ENCODE results near the gene VIL1.

VIL1 gene

DNA sequence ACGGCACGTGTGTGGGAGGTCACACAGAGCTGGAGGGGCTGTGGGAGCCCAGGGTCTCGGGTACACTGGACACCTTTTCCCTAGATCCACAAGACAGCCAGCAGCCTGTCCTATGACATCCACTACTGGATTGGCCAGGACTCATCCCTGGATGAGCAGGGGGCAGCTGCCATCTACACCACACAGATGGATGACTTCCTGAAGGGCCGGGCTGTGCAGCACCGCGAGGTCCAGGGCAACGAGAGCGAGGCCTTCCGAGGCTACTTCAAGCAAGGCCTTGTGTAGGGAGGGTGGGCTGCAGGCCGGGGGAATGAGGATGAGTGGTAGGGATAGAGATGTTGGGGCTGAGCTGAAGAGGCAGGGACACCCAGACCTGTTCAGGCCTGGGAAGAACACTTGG, 6.6 kb downstream of the VIL1 start:
- no peak for TF ChIP-seq CTCF (IDR thresholded peaks at IDR 0.05; ENCODE audit: insufficient read depth, missing control alignments)
- DNase-seq (ENCODE audit: insufficient read length, low spot score) (no peak), FAIRE-seq (no peak)

DNA sequence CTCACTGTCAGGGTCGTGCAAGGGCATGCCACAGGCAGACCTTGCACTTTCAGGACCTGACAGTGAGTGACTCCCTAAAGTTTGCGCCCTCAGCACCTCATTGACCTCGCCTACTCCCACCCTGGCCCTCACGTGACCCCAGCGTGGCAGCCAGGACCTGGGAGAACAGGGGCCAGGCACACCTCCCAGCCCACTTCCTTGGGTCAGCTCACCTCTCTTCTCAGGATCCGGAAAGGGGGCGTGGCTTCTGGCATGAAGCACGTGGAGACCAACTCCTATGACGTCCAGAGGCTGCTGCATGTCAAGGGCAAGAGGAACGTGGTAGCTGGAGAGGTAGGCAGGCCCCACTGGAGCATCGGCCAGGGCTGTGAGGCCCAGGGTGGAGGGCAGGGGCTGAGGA, 8.8 kb downstream of the VIL1 start:
- DNase-seq (ENCODE audit: insufficient read length, low spot score) = no peak
- no peak for TF ChIP-seq CTCF (IDR thresholded peaks at IDR 0.05; ENCODE audit: insufficient read depth, missing control alignments)
- FAIRE-seq = no peak

DNA sequence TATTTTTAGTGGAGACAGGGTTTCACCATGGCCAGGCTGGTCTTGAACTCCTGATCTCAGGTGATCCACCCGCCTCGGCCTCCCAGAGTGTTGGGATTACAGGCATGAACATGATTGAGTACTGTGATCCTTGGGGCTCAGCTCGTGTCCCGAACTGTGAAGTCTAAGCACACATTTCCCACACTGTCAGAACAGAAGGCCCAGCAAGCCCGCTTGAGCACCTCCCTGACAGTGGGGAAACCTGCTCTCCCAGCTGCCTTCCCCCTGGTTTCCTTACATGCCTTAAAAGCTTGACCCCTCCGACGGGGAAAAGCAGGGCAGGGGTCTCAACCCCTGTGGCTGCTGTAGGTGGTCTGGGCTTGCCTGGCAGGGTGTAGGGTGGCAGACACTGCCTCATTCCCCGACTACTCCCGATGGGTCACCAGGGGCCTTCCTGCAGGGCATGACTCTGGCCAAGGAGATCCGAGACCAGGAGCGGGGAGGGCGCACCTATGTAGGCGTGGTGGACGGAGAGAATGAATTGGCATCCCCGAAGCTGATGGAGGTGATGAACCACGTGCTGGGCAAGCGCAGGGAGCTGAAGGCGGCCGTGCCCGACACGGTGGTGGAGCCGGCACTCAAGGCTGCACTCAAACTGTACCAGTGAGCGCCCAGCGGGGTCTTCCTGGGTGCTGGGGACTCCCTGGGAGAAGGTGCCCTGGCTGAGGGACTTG, 10.1 kb downstream of the VIL1 start:
- no peak for TF ChIP-seq CTCF (IDR thresholded peaks at IDR 0.05; ENCODE audit: insufficient read depth, missing control alignments)
- FAIRE-seq (no peak), DNase-seq (ENCODE audit: insufficient read length, low spot score) (no peak)

DNA sequence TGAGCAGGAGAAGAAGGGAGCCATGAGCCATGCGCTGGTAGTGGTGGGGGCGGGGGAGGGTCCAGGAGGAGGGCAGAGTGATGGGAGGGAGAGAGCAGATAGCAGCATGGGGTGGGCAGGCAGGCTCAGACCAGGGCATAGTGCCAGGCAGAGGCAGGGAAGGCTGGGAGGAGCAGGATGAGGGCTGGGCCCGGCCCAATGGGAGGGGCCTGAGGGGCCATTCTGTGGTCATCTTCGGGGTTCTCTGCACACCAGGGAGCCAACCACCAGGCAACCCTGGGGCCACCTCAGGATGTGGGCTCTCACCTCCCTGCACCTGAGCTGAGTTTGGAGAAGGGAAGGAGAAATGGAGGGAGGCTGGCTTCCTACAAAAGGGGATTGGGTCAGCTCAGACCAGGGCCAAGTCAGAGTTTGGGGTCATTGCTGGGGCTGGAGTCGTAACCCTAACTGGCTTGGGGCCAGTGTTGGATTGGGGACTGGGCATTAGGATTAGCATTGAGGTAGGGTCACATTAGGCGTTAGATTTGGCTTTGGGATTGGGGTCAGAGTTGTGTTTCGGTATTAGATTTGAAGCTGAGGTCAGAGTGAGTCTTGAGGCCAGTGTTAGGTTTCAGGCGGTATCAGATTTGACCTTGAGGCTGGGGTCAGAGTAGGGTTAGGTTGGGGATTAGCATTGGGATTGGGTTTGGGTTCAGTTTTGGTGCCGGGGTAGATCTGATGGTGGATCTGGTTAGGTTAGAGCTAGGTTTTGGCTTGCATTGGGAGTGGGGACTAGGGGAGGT, 11.2 kb downstream of the VIL1 start:
- DNase-seq (ENCODE audit: insufficient read length, low spot score) (no peak), FAIRE-seq (no peak)
- TF ChIP-seq CTCF (IDR thresholded peaks at IDR 0.05; ENCODE audit: insufficient read depth, missing control alignments) = no peak

- TF ChIP-seq CTCF (IDR thresholded peaks at IDR 0.05; ENCODE audit: insufficient read depth, missing control alignments) = no peak
- no peak for FAIRE-seq
- no peak for DNase-seq (ENCODE audit: insufficient read length, low spot score)
These were observed 11.8 kb downstream of the VIL1 start for GRCh38 chr2:218430721-218431120.

DNA sequence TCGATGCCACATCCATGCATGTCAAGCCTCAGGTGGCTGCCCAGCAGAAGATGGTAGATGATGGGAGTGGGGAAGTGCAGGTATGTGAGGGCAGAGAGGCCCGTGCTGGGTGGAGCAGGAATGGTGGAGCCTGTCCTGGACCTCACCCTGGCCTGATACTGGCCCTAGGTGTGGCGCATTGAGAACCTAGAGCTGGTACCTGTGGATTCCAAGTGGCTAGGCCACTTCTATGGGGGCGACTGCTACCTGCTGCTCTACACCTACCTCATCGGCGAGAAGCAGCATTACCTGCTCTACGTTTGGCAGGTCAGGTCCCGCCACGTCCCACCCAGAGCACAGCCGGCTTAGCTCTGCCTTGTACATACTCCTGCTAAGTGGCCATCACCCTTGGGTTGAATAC, 13.0 kb downstream of the VIL1 start:
- no peak for FAIRE-seq
- no peak for DNase-seq (ENCODE audit: insufficient read length, low spot score)
- TF ChIP-seq CTCF (IDR thresholded peaks at IDR 0.05; ENCODE audit: insufficient read depth, missing control alignments) = no peak
